ENCODE measurements around the gene ABCA6.

Gene ABCA6

DNA sequence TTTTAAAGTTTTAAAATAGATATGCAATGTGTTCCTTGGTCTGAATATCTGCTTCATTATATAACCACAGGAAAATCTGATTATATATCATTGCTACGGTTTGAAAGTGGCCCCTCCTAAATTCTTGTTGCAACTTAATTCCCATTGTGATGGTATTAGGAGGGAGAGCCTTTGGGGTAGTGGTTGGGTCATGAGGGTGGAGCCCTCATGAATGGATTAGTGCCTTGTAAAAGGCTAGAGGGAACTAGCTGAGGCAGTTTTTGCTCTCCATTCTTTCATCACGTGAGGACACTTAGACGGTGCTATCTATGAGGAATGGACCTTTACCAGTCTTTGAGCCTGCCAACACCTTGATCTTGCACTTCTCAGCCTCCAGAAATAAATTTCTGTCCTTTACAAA is 7.6 kb downstream of the ABCA6 start:
- no peak for DNase-seq (ENCODE audit: low spot score)
- TF ChIP-seq, protein P1, sequence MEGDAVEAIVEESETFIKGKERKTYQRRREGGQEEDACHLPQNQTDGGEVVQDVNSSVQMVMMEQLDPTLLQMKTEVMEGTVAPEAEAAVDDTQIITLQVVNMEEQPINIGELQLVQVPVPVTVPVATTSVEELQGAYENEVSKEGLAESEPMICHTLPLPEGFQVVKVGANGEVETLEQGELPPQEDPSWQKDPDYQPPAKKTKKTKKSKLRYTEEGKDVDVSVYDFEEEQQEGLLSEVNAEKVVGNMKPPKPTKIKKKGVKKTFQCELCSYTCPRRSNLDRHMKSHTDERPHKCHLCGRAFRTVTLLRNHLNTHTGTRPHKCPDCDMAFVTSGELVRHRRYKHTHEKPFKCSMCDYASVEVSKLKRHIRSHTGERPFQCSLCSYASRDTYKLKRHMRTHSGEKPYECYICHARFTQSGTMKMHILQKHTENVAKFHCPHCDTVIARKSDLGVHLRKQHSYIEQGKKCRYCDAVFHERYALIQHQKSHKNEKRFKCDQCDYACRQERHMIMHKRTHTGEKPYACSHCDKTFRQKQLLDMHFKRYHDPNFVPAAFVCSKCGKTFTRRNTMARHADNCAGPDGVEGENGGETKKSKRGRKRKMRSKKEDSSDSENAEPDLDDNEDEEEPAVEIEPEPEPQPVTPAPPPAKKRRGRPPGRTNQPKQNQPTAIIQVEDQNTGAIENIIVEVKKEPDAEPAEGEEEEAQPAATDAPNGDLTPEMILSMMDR (IDR thresholded peaks at IDR 0.05; ENCODE audit: extremely low read depth, missing control alignments): no peak

- no peak for DNase-seq (ENCODE audit: low spot score)
- TF ChIP-seq, protein P1 (IDR thresholded peaks at IDR 0.05; ENCODE audit: extremely low read depth, missing control alignments): no peak
These were observed 10.9 kb downstream of the ABCA6 start for GRCh38 chr17:69130627-69131296.

DNA sequence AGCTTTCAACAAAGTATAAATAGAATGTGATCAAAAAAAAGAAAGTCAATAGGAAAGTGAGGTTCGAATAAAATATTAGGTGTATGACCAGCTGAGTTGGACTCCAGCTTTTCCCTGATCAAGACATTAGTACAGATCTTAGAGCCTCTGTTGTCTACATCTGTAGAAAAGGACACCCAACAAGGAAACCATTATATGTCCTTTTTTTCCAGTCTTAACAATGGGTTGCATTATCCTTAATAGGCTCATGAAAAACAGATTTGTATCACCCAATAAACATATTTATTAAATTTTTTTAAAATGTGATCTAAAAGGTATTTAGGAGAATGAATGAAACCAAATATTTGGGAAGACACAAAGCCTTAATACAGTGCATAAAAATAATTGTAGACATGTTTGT is 18.1 kb downstream of the ABCA6 start:
- TF ChIP-seq, protein P1 (IDR thresholded peaks at IDR 0.05; ENCODE audit: extremely low read depth, missing control alignments): no peak
- DNase-seq (ENCODE audit: low spot score): no peak

GRCh38 chr17:69122065-69122464 is 19.6 kb downstream of the ABCA6 start:
- DNase-seq (ENCODE audit: low spot score): no peak
- TF ChIP-seq, protein P1 (IDR thresholded peaks at IDR 0.05; ENCODE audit: extremely low read depth, missing control alignments): no peak

DNA sequence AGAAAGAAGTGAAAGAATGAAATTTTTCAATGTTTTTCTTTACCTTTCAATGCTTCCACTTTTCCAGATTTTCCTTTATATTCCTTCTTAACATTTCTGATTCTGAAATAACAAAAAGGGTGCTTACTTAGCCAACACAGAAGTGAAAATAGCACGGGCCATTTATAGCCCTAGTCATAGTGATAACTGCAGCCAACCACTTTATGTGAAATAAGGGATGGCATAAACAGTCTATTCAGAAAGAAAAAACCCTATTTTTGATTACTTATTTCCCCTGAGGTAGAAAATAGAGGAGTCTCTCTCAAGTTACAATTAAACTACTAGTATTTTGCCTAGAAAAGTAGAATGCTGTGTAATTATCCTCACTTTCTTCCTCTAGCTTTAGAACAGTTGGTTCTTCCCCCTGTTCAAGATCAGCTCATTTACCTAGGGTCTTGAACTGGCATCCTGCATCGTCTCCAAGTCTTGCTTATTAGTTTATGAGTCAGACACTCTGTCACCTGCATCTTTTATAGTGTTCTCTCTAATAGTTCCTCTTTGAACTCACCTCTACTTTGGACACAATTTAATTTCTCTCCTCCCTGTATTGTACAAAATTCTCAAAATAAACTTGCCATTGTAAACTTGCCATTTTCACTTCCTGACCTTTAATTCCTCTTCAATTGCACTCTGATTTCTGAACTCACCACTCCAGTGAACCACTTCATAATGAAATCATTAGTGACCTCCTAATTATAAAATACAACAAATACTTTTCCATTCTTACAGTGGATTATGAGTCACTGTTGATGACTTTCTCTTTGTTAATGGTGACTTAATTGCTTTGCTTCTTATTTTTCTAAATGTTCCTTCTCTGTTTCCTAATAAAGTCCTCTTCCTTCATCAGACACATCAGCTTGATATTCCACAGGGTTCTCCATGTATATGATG is 23.6 kb downstream of the ABCA6 start:
- TF ChIP-seq, protein P1 (IDR thresholded peaks at IDR 0.05; ENCODE audit: extremely low read depth, missing control alignments): no peak
- no peak for DNase-seq (ENCODE audit: low spot score)

DNA sequence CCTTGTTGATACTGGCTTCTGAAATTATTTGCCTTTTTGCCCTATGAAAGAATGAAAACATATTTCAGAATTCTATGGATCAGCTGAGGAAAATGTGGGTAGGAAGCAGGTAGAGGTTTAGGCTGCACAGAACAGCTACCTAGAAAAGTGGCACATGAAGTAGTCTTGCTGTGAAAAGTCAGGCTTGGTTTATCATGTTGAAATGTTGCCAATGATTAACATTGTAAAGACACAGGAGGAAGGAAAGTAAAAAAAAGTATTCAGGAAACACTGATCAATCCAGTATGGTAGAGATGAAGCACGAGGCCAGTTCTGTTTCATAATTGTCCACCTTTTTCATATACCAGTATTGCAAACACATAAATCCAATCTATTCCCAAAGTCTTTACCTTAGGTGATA is 29.9 kb downstream of the ABCA6 start:
- TF ChIP-seq, protein P1 (IDR thresholded peaks at IDR 0.05; ENCODE audit: extremely low read depth, missing control alignments): no peak

More for the DNA sequence above, 29.9 kb downstream of the ABCA6 start:
- DNase-seq (ENCODE audit: low spot score): no peak

Data from GM20000 (cell line).